Muscle of back (tissue), 11 donors: ENCODE results near the gene BBS1. TPM values are rescaled to one million over a fixed set of nuclear protein-coding genes. Genes with fewer than 3 reads are reported as not detected.
"Not testable (repeated sequence)": the region's sequence is repeated elsewhere in the genome, so short reads cannot be mapped to it uniquely, and the experiment has no call there.

Source experiments
- DNase-seq, 3 donors: peaks; one replicate each; pipeline versions ENCODE4 v3.0.0 to v3.0.0-alpha.2; 2013
- polyA plus RNA-seq, 10 donors: library from polyadenylated mRNA; unstranded; fragments of 120-200 nt; gene quantifications; one replicate each; pipeline ENCODE4 v1.2.1, GENCODE V29; 2013; ENCODE audit not compliant: insufficient read length in 10 of 10

The BBS1 gene
- polyA plus RNA-seq, 10 donors: 11.6 to 31.7 (median 18.2) TPM

GRCh38 chr11:66510990-66511339 is 530 bp downstream of the BBS1 start:
- no peak for DNase-seq

- no peak for DNase-seq
Measured at GRCh38 chr11:66523611-66524010, 13.2 kb downstream of the BBS1 start.

- no peak for DNase-seq
Measured at GRCh38 chr11:66524304-66525040, 14.0 kb downstream of the BBS1 start.

GRCh38 chr11:66529069-66529468 is 18.6 kb downstream of the BBS1 start:
- DNase-seq: no peak

GRCh38 chr11:66529655-66530054 is 19.2 kb downstream of the BBS1 start:
- DNase-seq: no peak

- no peak for DNase-seq
Measured at GRCh38 chr11:66530927-66531709, 20.7 kb downstream of the BBS1 start.

- no peak for DNase-seq
Measured at GRCh38 chr11:66531841-66532240, 21.4 kb downstream of the BBS1 start.

- no peak for DNase-seq
Measured at GRCh38 chr11:66532784-66533183, 22.3 kb downstream of the BBS1 start.

- DNase-seq: no peak
Measured at GRCh38 chr11:66539170-66539869, 28.9 kb downstream of the BBS1 start.

- DNase-seq: no peak
Measured at GRCh38 chr11:66539870-66540213, 29.4 kb downstream of the BBS1 start.

GRCh38 chr11:66540598-66540997 is 30.2 kb downstream of the BBS1 start:
- not testable (repeated sequence) for DNase-seq

GRCh38 chr11:66541892-66542291 is 31.5 kb downstream of the BBS1 start:
- DNase-seq: no peak

- no peak for DNase-seq
Measured at GRCh38 chr11:66542362-66542761, 31.9 kb downstream of the BBS1 start.

- DNase-seq: peak; percentile 32 to 79 (median 61)
Measured at GRCh38 chr11:66543263-66544107, 33.0 kb downstream of the BBS1 start.

- DNase-seq: not testable (repeated sequence)
Measured at GRCh38 chr11:66544952-66545351, 34.5 kb downstream of the BBS1 start.

GRCh38 chr11:66545701-66546367 is 35.4 kb downstream of the BBS1 start, which contains the start of gene ZDHHC24:
ZDHHC24 (minus strand) TSS chr11:66546048; CDS start chr11:66546003, 45 bp downstream.
- DNase-seq: peak; percentile 96 to 97 (median 97)

- DNase-seq: peak; percentile 45 to 60 (median 55)
Measured at GRCh38 chr11:66546368-66546965, 36.0 kb downstream of the BBS1 start, which contains the start of gene ACTN3. ACTN3 (plus strand) TSS chr11:66546903; CDS start chr11:66546938, 35 bp downstream.

- DNase-seq: peak in 1 of 3 donors; percentile 8
Measured at GRCh38 chr11:66546966-66547661, 36.7 kb downstream of the BBS1 start.

GRCh38 chr11:66547662-66548009 is 37.2 kb downstream of the BBS1 start:
- peak; percentile 39 to 45 (median 45) for DNase-seq

GRCh38 chr11:66548041-66548440 is 37.6 kb downstream of the BBS1 start:
- DNase-seq: peak in 2 of 3 donors; percentile 41 to 42
